GM06990 (cell line): ENCODE measurements around the gene EIF2B1.
A peak's percentile ranks its signal among the peaks of the same experiment; 100 is the strongest.
"Not testable (repeated sequence)": the region's sequence is repeated elsewhere in the genome, so short reads cannot be mapped to it uniquely, and the experiment has no call there.

Source experiments
- DNase-seq: peaks from one replicate; pipeline ENCODE4 v3.0.0-alpha.2; 2011; ENCODE audit not compliant: insufficient read length; ENCODE audit errors: extremely low read depth
- H3K27me3 ChIP-seq: replicated peaks from 2 replicates; pipeline ENCODE4 v1.6.0; 2011; ENCODE audit warnings: low read length; ENCODE audit not compliant: control insufficient read depth, insufficient read depth
- H3K36me3 ChIP-seq: 2 replicates; pipeline ENCODE4 v1.5.1; 2011; ENCODE audit warnings: low read length; ENCODE audit not compliant: control insufficient read depth, insufficient read depth
- H3K4me3 ChIP-seq: replicated peaks from 2 replicates; pipeline ENCODE4 v1.5.1; 2011; ENCODE audit warnings: low read depth, mild to moderate bottlenecking, control low read depth, low read length
- TF ChIP-seq, protein P1 (sequence below): IDR thresholded peaks from 2 replicates; pipeline ENCODE4 v1.5.1; 2011; ENCODE audit warnings: low read length, control low read depth, mild to moderate bottlenecking, inconsistent platforms; ENCODE audit not compliant: insufficient read depth, poor library complexity, severe bottlenecking

EIF2B1 gene

DNA sequence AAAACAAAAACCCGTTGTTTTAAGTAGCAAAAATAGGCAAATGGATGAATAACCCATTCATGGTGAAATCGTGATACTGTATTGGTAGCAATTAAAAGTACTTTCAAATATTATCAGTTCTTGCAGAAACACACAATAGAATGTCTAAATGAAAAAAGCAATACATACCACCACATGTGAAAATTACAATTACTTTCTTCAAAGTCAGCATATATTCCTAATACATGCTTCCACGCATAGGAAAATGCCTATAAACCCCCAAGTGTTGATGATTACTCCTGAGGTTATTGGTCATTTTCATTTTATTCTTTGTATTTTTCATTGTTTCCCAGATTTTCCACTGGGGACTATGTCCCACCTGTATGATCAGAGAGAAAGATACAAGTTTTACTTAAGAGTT lies 16.3 kb downstream of the EIF2B1 start:
- TF ChIP-seq, protein P1, sequence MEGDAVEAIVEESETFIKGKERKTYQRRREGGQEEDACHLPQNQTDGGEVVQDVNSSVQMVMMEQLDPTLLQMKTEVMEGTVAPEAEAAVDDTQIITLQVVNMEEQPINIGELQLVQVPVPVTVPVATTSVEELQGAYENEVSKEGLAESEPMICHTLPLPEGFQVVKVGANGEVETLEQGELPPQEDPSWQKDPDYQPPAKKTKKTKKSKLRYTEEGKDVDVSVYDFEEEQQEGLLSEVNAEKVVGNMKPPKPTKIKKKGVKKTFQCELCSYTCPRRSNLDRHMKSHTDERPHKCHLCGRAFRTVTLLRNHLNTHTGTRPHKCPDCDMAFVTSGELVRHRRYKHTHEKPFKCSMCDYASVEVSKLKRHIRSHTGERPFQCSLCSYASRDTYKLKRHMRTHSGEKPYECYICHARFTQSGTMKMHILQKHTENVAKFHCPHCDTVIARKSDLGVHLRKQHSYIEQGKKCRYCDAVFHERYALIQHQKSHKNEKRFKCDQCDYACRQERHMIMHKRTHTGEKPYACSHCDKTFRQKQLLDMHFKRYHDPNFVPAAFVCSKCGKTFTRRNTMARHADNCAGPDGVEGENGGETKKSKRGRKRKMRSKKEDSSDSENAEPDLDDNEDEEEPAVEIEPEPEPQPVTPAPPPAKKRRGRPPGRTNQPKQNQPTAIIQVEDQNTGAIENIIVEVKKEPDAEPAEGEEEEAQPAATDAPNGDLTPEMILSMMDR = no peak
- peaks cover 39% of the 10 kb centered on the region for H3K36me3 ChIP-seq
- no peak for DNase-seq
- no peak overlapping the region for H3K4me3 ChIP-seq
- H3K27me3 ChIP-seq = no peaks in the 10 kb centered on the region

DNA sequence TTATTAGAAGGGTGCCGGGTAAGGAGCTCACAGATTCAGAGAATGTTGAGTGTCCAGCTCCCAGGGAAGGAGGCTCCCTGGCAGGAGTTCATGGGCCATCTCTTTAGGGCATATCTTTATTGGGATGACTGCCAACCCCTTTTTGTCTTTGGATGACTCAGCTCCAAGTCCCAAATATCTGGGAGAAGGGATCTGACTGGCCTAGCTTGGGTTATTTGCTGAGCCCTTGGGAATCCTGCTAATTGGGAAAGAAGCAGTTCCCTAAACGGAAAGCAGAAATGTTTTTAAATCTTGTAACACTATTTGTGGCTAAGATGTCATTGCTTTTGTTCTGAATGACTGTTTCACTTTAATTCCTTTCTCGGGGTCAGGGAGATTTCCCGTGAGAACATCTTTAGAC lies 19.0 kb downstream of the EIF2B1 start:
- Histone ChIP-seq H3K36me3 (peaks cover 34% of the 10 kb centered on the region), H3K4me3 (no peak overlapping the region), H3K27me3 (no peaks in the 10 kb centered on the region)
- TF ChIP-seq, protein P1 = no peak
- DNase-seq = no peak

DNA sequence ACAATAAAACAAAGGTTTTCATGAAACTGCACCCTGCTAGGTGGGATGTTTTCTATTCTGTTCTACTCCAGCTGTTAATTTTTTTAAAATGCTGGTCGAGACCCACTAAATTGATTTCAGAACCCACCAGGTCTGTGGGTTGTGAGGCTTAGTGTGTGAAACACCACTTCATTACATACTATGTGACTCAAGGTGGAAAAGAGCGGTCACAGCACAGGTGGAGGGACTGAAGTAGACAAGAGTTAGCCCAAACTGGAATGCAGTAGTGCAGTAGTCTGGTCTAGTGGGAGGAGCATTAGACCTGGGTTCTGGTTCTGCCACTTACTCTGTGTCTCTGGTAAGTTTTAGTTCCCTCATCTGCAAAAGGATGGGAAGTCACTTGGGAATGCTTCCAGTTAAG lies 19.4 kb downstream of the EIF2B1 start:
- TF ChIP-seq, protein P1 = no peak
- Histone ChIP-seq H3K4me3 (no peak overlapping the region), H3K27me3 (no peaks in the 10 kb centered on the region), H3K36me3 (peaks cover 36% of the 10 kb centered on the region)
- no peak for DNase-seq

DNA sequence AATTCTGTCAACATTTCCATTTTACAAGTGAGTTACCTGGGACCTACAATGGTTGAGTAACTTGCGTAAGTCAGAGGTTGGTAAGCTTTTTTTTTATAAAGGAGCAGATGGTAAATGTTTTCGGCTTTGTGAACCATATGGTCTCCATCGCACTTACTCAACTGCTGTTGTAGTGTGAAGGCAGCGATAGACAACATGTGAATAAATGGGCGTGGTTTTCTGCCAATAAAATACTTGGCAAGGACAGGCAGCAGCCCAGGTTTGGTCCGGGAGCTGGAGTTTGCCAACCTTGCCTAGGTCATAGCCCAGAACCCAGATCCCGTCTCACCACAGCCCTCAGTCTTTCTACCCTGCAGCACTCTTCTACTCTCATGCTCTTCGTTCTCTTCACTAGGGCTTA lies 25.3 kb downstream of the EIF2B1 start:
- H3K36me3 ChIP-seq = peaks cover 31% of the 10 kb centered on the region
- TF ChIP-seq, protein P1 = no peak
- no peak for DNase-seq
- H3K4me3 ChIP-seq = no peak overlapping the region
- no peaks in the 10 kb centered on the region for H3K27me3 ChIP-seq

DNA sequence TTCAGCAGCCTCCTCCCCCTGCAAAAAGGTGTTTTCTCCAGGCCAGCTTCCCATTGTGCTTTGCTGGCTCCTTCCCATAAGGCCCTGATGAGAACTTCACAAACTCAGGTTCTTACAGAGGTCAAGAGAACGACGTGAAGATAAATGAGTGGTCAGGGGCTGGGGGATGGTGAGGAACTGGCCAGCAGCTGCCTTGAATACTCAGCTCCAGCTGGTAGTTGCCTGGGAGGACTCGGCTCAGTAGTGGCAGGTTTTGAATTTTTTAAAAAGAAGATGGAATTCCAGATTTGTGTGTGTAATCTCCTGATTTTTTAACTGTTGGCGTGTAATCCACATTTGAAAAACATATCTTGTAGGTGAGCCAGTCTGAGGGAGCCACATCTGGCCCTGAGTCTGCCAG lies 25.7 kb downstream of the EIF2B1 start:
- no peak for DNase-seq
- TF ChIP-seq, protein P1 = no peak
- H3K27me3 ChIP-seq = no peaks in the 10 kb centered on the region
- H3K36me3 ChIP-seq = peaks cover 29% of the 10 kb centered on the region
- H3K4me3 ChIP-seq = no peak overlapping the region

DNA sequence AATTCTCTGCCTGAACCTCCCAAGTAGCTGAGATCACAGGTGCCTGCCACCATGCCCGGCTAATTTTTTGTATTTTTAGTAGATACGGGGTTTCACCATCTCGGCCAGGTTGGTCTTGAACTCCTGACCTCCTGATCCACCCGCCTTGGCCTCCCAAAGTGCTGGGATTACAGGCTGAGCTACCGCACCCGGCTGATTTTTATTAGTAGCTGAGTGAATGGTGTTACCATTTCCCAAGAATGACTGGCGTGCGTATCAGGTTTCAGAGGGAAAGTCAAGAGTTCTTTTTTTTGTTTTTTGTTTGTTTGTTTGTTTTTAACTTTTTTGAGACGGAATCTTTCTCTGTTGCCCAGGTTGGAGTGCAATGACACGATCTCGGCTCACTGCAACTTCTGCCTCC lies 30.0 kb downstream of the EIF2B1 start:
- H3K27me3 ChIP-seq, DNase-seq: not testable (repeated sequence)
- Histone ChIP-seq H3K36me3 (peaks cover 17% of the 10 kb centered on the region), H3K4me3 (peak overlapping the region; percentile 14)
